HG03442 (cell line): ENCODE results near the gene MOCS3.

Source experiments
- ATAC-seq: cut with Tn5 transposase; IDR thresholded peaks from one replicate; pipeline ENCODE4 v1.9.1; 2021; ENCODE audit warnings: mild to moderate bottlenecking, moderate library complexity; ENCODE audit not compliant: unreplicated experiment

MOCS3 gene

GRCh38 chr20:50958615-50959542 is at the start of gene MOCS3:
MOCS3 (plus strand) TSS chr20:50958818; CDS start chr20:50958843, 25 bp downstream.
- peak; percentile 73 for ATAC-seq

- no peak for ATAC-seq
These were observed 49.2 kb upstream of the MOCS3 start for GRCh38 chr20:50909413-50909812.

- no peak for ATAC-seq
These were observed 47.6 kb upstream of the MOCS3 start for GRCh38 chr20:50911030-50911429.

- peak; percentile 52 for ATAC-seq
These were observed 46.9 kb upstream of the MOCS3 start for GRCh38 chr20:50911716-50912115.

- no peak for ATAC-seq
These were observed 44.8 kb upstream of the MOCS3 start for GRCh38 chr20:50913690-50914375.

GRCh38 chr20:50915424-50915823 is 43.2 kb upstream of the MOCS3 start:
- ATAC-seq = no peak

GRCh38 chr20:50916257-50916656 is 42.4 kb upstream of the MOCS3 start:
- ATAC-seq = no peak

- no peak for ATAC-seq
These were observed 41.7 kb upstream of the MOCS3 start for GRCh38 chr20:50916934-50917333.

- no peak for ATAC-seq
These were observed 40.2 kb upstream of the MOCS3 start for GRCh38 chr20:50918403-50918802.

- ATAC-seq = no peak
These were observed 39.1 kb upstream of the MOCS3 start for GRCh38 chr20:50919567-50919966.

GRCh38 chr20:50920997-50921396 is 37.6 kb upstream of the MOCS3 start:
- ATAC-seq = no peak

- ATAC-seq = no peak
These were observed 36.7 kb upstream of the MOCS3 start for GRCh38 chr20:50921803-50922501.

- ATAC-seq = no peak
These were observed 34.2 kb upstream of the MOCS3 start for GRCh38 chr20:50924261-50924920.

GRCh38 chr20:50926530-50926929 is 32.1 kb upstream of the MOCS3 start:
- no peak for ATAC-seq

- ATAC-seq = no peak
These were observed 30.1 kb upstream of the MOCS3 start for GRCh38 chr20:50928469-50928868.

GRCh38 chr20:50929299-50930138 is 29.1 kb upstream of the MOCS3 start:
- peak; percentile 67 for ATAC-seq

GRCh38 chr20:50930139-50930975 is 28.3 kb upstream of the MOCS3 start:
- peak; percentile 15 for ATAC-seq

- peak; percentile 11 for ATAC-seq
These were observed 27.7 kb upstream of the MOCS3 start for GRCh38 chr20:50930976-50931305.

- peak; percentile 57 for ATAC-seq
These were observed 27.2 kb upstream of the MOCS3 start, which contains the start of gene ADNP for GRCh38 chr20:50931306-50932015. ADNP (minus strand) TSS chr20:50931437; CDS start chr20:50903996, 27,441 bp downstream.
